ENCODE data around the gene VAV2.

Gene VAV2

GRCh38 chr9:133981589-133981957 lies 10.6 kb downstream of the VAV2 start:
- H3K4me1 ChIP-seq (ENCODE audit: control insufficient read depth in 2 of 2, insufficient read depth in 1 of 2, low read depth in 1 of 2, low read length in 2 of 2), result peaks cover 16 to 29% of the 10 kb centered on the region in 2 donors
- no peak overlapping the region for H3K9ac ChIP-seq (ENCODE audit: low read depth, low read length, poor library complexity)

GRCh38 chr9:133980864-133981588 lies 11.1 kb downstream of the VAV2 start:
- Histone ChIP-seq H2BK120ac (ENCODE audit: low read depth, low read length) (no peak overlapping the region), H3K4ac (ENCODE audit: low read length) (no peak overlapping the region), H4K91ac (ENCODE audit: low read depth, low read length, poor library complexity) (no peak overlapping the region), H3K23ac (ENCODE audit: low read depth, low read length, poor library complexity) (no peak overlapping the region), H3K36me3 (replicated peaks in 1 of 2; ENCODE audit: control insufficient read depth in 2 of 2, insufficient read depth in 2 of 2, low read length in 2 of 2) (peaks cover 1 to 24% of the 10 kb centered on the region in 2 donors), H3K4me3 (ENCODE audit: low read length in 2 of 2) (no peak overlapping the region), H3K18ac (ENCODE audit: low read length) (no peak overlapping the region), H3K79me1 (ENCODE audit: low read depth, low read length) (peaks cover 43% of the 10 kb centered on the region), H2BK12ac (ENCODE audit: low read length) (no peak overlapping the region), H3K4me2 (ENCODE audit: insufficient read depth, low read length, poor library complexity, severe bottlenecking) (no peak overlapping the region), H3K9me3 (replicated peaks in 1 of 2; ENCODE audit: control insufficient read depth in 2 of 2, insufficient read depth in 1 of 2, low read depth in 1 of 2, low read length in 2 of 2) (no peaks in the 10 kb centered on the region), H2BK15ac (ENCODE audit: low read length) (no peak overlapping the region), H3K27ac (replicated peaks; ENCODE audit: low read length) (no peak overlapping the region), H3K4me1 (ENCODE audit: control insufficient read depth in 2 of 2, insufficient read depth in 1 of 2, low read depth in 1 of 2, low read length in 2 of 2) (peaks cover 15 to 26% of the 10 kb centered on the region in 2 donors), H2AK5ac (ENCODE audit: low read depth, low read length) (no peak overlapping the region), H3K9ac (ENCODE audit: low read depth, low read length, poor library complexity) (no peak overlapping the region), H3K27me3 (ENCODE audit: control insufficient read depth in 3 of 3, insufficient read depth in 3 of 3, low read depth in 1 of 3, low read length in 3 of 3) (no peaks in the 10 kb centered on the region), H4K8ac (ENCODE audit: low read depth, low read length) (no peak overlapping the region), H3K14ac (ENCODE audit: low read length) (peak overlapping the region; percentile 49), H2AFZ (ENCODE audit: low read length) (no peak overlapping the region), H2BK5ac (ENCODE audit: low read length) (no peak overlapping the region)
- no peak for DNase-seq (ENCODE audit: low spot score)
- WGBS, 2 donors (ENCODE audit: extremely low coverage in 2 of 2, insufficient read length in 2 of 2, insufficient replicate concordance in 1 of 2), result no CpG with 5 or more reads among the region's 25 CpGs

More at GRCh38 chr9:133981589-133981957, 10.6 kb downstream of the VAV2 start:
- no peaks in the 10 kb centered on the region for H3K27me3 ChIP-seq (ENCODE audit: control insufficient read depth in 3 of 3, insufficient read depth in 3 of 3, low read depth in 1 of 3, low read length in 3 of 3)
- no peak overlapping the region for H4K8ac ChIP-seq (ENCODE audit: low read depth, low read length)
- H3K36me3 ChIP-seq (replicated peaks in 1 of 2; ENCODE audit: control insufficient read depth in 2 of 2, insufficient read depth in 2 of 2, low read length in 2 of 2), result peaks cover 1 to 30% of the 10 kb centered on the region in 2 donors
- H3K4me2 ChIP-seq (ENCODE audit: insufficient read depth, low read length, poor library complexity, severe bottlenecking), result no peak overlapping the region
- H2BK120ac ChIP-seq (ENCODE audit: low read depth, low read length), result no peak overlapping the region
- no peaks in the 10 kb centered on the region for H3K9me3 ChIP-seq (replicated peaks in 1 of 2; ENCODE audit: control insufficient read depth in 2 of 2, insufficient read depth in 1 of 2, low read depth in 1 of 2, low read length in 2 of 2)
- no peak overlapping the region for H3K23ac ChIP-seq (ENCODE audit: low read depth, low read length, poor library complexity)
- H3K4ac ChIP-seq (ENCODE audit: low read length), result no peak overlapping the region
- no CpG with 5 or more reads among the region's 14 CpGs for WGBS, 2 donors (ENCODE audit: extremely low coverage in 2 of 2, insufficient read length in 2 of 2, insufficient replicate concordance in 1 of 2)
- H2BK12ac ChIP-seq (ENCODE audit: low read length), result no peak overlapping the region
- H3K4me3 ChIP-seq (ENCODE audit: low read length in 2 of 2), result no peak overlapping the region
- no peak overlapping the region for H3K14ac ChIP-seq (ENCODE audit: low read length)
- H3K79me1 ChIP-seq (ENCODE audit: low read depth, low read length), result peaks cover 41% of the 10 kb centered on the region
- no peak overlapping the region for H4K91ac ChIP-seq (ENCODE audit: low read depth, low read length, poor library complexity)
- no peak for DNase-seq (ENCODE audit: low spot score)
- H2BK15ac ChIP-seq (ENCODE audit: low read length), result no peak overlapping the region
- H3K18ac ChIP-seq (ENCODE audit: low read length), result no peak overlapping the region
- no peak overlapping the region for H2AFZ ChIP-seq (ENCODE audit: low read length)
- no peak overlapping the region for H2AK5ac ChIP-seq (ENCODE audit: low read depth, low read length)
- no peak overlapping the region for H2BK5ac ChIP-seq (ENCODE audit: low read length)
- no peak overlapping the region for H3K27ac ChIP-seq (replicated peaks; ENCODE audit: low read length)

GRCh38 chr9:133979921-133980863 lies 11.9 kb downstream of the VAV2 start:
- Histone ChIP-seq H3K9me3 (replicated peaks in 1 of 2; ENCODE audit: control insufficient read depth in 2 of 2, insufficient read depth in 1 of 2, low read depth in 1 of 2, low read length in 2 of 2) (no peaks in the 10 kb centered on the region), H4K91ac (ENCODE audit: low read depth, low read length, poor library complexity) (no peak overlapping the region), H4K8ac (ENCODE audit: low read depth, low read length) (no peak overlapping the region), H3K27ac (replicated peaks; ENCODE audit: low read length) (no peak overlapping the region), H3K4me3 (ENCODE audit: low read length in 2 of 2) (no peak overlapping the region), H2AK5ac (ENCODE audit: low read depth, low read length) (no peak overlapping the region), H2BK15ac (ENCODE audit: low read length) (no peak overlapping the region), H3K23ac (ENCODE audit: low read depth, low read length, poor library complexity) (peak overlapping the region; percentile 1), H2AFZ (ENCODE audit: low read length) (no peak overlapping the region), H3K36me3 (replicated peaks in 1 of 2; ENCODE audit: control insufficient read depth in 2 of 2, insufficient read depth in 2 of 2, low read length in 2 of 2) (peaks cover 0 to 17% of the 10 kb centered on the region in 2 donors), H3K4me1 (ENCODE audit: control insufficient read depth in 2 of 2, insufficient read depth in 1 of 2, low read depth in 1 of 2, low read length in 2 of 2) (peaks cover 15 to 26% of the 10 kb centered on the region in 2 donors), H3K18ac (ENCODE audit: low read length) (peak overlapping the region; percentile 90), H3K79me1 (ENCODE audit: low read depth, low read length) (peaks cover 43% of the 10 kb centered on the region), H3K9ac (ENCODE audit: low read depth, low read length, poor library complexity) (no peak overlapping the region), H3K4me2 (ENCODE audit: insufficient read depth, low read length, poor library complexity, severe bottlenecking) (no peak overlapping the region), H2BK12ac (ENCODE audit: low read length) (no peak overlapping the region), H3K14ac (ENCODE audit: low read length) (no peak overlapping the region), H2BK120ac (ENCODE audit: low read depth, low read length) (no peak overlapping the region), H3K4ac (ENCODE audit: low read length) (no peak overlapping the region), H3K27me3 (ENCODE audit: control insufficient read depth in 3 of 3, insufficient read depth in 3 of 3, low read depth in 1 of 3, low read length in 3 of 3) (no peaks in the 10 kb centered on the region), H2BK5ac (ENCODE audit: low read length) (no peak overlapping the region)
- no CpG with 5 or more reads among the region's 22 CpGs for WGBS, 2 donors (ENCODE audit: extremely low coverage in 2 of 2, insufficient read length in 2 of 2, insufficient replicate concordance in 1 of 2)
- DNase-seq (ENCODE audit: low spot score), result no peak

Measured in neuronal stem cell (in vitro differentiated cells).